Inferior parietal cortex (tissue), 1 donor: ENCODE results near the gene NPPC.
"Not testable (repeated sequence)": the region's sequence is repeated elsewhere in the genome, so short reads cannot be mapped to it uniquely, and the experiment has no call there.

Experiments used
- DNase-seq: peaks from one replicate; pipeline ENCODE4 v3.0.0-alpha.2; 2016; ENCODE audit errors: extremely low spot score

NPPC gene

DNA sequence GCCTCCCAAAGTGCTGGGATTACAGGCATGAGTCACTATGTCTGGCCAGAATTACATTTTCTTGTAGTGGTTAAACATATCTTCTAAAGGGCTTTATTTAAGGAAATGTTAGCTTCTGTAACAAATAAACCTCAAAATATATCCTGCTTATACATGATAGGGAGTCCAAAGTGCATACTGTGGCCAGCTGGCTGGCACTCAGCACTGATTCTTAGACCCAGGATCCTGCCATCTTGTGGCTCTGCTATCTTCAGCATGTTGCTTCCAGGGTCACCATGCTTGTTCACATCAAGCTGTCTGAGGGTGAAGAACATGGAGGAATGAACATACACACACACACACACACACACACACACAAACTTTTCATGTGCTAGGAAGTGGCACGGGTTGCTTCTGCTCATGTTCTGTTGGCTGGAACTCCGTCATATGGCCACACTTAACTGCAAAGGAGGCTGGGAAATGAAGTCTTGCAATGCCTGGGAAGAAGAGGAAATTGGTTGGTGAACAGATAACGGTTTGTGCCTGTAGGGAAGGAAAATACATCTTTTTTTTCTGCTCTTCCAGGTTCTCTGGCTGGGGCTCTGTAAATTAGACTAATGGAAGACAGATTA, 40.0 kb downstream of the NPPC start:
- DNase-seq = no peak

DNA sequence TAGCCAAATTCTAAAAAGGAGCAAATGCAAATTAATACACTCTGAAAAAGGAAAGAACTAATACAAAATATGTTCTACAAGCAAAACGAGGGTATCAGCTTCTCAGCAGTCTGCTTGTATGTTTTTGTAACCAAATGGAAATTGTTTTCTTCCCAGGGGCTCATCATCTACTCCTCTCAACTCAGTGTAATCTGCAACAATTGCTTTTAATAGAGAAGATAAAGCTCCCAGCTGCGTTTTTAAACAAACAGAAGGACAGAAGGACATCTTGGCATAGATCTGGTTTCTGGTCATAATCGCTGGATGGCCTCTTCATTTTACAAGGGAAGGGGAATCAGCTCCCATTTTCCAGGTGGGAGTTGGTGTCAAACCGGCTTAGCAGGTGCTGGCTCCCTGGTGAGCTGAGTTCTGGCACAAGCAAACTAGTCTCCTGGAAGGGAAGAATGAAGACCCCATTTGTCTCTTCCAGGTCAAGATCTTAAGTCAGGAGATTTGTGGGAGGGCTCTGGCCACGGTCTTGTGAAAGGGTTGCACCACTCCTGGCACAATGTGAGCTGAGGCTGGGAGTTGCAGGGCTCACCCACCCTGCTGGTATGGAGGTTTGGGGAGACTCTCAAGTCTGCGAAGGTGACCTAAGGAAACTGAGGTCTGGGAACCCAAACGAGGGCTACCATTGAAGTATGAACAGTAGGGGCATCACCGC, 41.6 kb downstream of the NPPC start:
- DNase-seq = no peak

DNA sequence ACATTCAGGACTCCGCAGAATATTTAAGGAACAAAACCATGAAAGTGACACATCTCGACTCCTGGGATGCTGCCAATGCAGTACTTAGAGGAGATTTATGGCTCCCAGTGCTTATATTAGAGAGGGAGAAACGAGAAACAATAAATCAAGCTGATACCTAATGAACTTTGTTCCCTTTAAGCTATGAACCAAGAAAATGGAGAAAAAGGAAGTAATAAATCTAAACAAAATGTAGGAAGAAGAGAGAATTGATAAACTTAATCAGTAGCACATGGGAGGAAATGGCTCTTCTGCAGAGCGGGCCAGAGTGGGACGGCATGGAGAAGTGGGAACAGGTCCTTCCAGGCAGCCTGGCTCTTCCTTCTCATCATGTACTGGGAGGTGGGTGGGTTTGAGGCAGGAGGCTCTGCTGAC, 42.7 kb downstream of the NPPC start:
- DNase-seq = no peak

DNA sequence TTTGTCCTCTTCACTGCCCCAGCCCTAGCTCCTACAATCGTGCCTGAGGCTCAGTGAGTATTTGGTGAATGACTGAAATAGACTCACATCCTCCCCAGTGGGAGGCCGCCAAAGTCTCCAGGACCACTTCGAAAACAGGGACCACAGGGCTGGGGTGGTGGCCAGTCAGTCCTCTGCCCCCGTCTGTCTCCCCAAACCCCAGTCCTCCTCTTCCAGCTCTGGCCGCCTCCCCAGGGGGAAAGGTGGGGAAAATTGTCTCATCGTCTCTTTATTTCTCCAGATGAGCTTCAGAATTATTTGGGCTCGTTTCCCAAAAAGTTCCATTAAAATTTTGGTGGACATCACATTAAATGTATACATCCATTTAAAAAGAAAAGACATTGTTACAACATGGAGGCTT, 43.5 kb downstream of the NPPC start:
- DNase-seq = no peak

DNA sequence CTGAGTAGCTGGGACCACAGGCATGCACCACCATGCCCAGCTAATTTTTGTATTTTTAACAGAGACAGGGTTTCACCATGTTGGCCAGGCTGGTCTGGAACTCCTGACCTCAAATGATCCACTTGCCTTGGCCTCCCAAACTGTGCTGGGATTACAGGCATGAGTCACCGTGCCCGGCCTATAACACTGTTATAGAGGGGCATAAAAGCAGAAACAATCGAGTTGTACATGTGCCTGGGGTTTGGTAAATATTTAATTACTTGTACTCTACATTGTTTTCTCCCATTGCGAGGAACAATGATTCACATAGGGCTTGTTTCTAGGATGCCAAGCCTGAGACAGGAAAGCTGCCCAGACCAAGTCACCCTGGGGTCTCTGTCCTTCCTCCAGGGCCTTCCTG, 45.8 kb downstream of the NPPC start:
- not testable (repeated sequence) for DNase-seq

DNA sequence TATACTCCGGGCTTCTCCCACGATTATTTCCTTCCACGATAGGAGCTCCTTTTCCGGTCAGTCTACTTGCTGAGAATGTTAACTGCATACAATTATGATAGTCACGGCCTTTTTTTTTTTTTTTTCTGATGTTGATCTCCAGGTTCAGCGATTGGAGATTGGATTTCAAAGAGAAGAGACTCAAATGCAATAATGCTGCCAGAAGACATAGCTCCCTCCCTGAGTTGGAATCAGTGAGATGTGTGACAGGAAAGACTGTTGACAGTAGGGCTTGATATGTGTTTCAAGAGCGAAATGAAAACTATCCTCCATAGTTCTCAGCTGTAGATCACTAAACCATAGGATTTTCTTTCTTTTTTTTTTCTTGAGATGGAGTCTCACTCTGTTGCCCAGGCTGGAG, 47.0 kb downstream of the NPPC start:
- DNase-seq = no peak

DNA sequence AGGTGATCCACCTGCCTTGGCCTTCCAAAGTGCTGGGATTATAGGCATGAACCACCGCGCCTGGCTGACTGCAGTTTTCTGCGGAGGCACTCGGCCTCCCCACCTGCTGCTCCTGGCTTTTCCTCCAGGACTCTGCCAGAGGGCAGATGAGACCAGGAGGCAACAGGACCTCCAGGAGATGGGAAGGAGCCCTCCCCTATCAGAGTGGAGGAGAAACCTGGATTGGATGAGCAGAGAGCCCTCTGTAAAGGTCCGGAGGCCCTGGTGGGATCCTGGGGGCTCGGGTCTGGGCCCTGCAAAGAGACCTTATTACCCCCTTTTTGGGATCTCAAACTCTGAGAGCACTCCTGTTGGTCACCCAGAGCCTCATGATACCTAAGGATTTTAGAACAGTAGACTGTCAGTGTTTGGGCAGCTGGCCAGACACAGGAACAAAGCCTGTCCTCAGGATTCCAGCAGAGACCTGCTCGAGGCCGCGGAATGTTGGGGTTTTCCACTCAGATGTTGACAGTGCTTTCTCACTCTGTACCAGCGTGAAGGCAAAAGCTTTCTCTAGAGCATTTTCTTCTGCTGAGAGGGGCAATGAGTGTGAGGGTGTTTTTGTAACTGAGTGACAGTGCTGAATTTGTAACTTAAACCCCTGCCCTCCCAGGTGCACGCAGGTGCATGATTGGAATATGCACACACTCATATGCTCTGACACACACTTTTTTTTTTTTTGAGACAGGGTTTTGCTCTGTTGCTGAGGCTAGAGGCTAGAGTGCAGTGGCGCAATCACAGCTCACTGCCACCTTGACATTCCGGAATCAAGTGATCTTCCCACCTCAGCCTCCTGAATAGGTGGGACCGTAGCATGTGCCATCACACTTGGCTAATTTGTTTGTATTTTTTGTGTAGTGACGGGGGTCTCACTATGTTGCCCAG, 48.4 kb downstream of the NPPC start:
- DNase-seq = no peak

DNA sequence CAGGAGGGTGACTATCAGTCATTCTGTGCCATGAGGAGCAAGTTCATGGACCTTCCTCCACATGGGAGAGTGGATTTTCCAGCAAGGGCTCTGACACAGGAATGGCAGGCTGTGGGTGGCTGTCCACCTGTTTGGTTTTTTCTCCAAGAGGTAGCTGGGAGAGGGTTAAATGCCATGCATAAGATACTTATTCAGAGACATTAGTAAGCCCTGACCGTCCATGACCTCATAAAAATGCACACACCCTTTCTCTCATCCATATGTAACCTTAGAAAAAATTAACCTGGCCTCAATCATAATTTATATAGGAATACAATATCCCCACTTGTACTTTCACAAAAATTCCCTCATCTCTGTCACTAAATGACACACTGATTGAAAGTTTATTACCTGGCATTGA, 51.3 kb downstream of the NPPC start:
- DNase-seq = no peak
